Cardiac fibroblast (primary cell): Measurements from ENCODE around the gene ADCY5.

Experiments used
- DNase-seq, 2 donors: peaks; one replicate each; pipeline versions ENCODE4 v3.0.0 to v3.0.0-alpha.2; 2010; ENCODE audit warnings: low read depth in 2 of 2
- H3K4me3 ChIP-seq, 2 donors: replicated peaks in 1 of 2; 1 replicate in 1 of 2; 2 replicates in 1 of 2; pipeline ENCODE4 v1.5.1; 2011; ENCODE audit warnings: low read depth in 2 of 2, low read length in 2 of 2, mild to moderate bottlenecking in 2 of 2, moderate library complexity in 1 of 2
- TF ChIP-seq, protein P1 (sequence below): IDR thresholded peaks from one replicate; pipeline ENCODE4 v1.5.1; 2011; ENCODE audit warnings: low read depth, mild to moderate bottlenecking, low read length, inconsistent platforms

The ADCY5 gene

DNA sequence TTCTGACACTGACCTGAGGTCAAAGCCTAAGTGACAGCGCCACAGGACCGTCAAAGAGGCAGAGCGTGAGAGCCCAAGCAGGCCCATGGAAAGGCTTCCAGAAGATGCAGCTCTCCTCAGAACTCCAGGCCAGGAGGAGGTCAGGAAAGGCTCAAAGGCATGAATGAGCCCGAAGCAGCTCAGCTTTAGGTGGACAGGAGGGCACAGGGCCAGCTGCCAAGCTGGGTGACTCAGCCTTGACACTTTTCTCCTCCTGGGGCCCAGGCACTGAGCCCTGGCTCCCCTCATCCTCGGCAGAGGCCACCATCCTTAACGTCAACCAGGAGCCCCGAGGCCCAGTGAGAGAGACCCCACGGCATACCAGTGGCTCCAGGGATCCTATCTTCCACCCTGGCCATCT, 62.9 kb downstream of the ADCY5 start:
- no peak overlapping the region for H3K4me3 ChIP-seq
- peak; percentile 13 to 16 for DNase-seq
- TF ChIP-seq, protein P1, sequence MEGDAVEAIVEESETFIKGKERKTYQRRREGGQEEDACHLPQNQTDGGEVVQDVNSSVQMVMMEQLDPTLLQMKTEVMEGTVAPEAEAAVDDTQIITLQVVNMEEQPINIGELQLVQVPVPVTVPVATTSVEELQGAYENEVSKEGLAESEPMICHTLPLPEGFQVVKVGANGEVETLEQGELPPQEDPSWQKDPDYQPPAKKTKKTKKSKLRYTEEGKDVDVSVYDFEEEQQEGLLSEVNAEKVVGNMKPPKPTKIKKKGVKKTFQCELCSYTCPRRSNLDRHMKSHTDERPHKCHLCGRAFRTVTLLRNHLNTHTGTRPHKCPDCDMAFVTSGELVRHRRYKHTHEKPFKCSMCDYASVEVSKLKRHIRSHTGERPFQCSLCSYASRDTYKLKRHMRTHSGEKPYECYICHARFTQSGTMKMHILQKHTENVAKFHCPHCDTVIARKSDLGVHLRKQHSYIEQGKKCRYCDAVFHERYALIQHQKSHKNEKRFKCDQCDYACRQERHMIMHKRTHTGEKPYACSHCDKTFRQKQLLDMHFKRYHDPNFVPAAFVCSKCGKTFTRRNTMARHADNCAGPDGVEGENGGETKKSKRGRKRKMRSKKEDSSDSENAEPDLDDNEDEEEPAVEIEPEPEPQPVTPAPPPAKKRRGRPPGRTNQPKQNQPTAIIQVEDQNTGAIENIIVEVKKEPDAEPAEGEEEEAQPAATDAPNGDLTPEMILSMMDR: no peak

DNA sequence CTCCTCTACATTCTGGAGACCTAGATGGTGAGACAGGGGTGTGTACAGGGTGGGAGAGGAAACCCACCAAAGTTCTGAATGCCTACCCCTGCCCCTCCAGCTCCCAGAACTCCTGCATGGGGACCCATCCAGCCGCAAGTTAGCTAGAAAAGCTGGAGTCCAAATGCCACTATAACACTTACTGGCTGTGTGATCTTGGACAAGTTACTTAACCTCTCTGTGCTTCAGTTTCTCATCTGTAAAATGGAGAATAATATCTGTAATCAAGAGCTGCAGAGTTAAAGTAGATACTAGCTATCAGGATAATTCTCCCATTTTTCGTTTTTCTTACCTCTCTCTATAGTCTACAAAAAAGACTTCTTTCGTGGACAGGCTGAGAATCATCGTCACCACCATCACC, 63.4 kb downstream of the ADCY5 start:
- no peak overlapping the region for H3K4me3 ChIP-seq
- TF ChIP-seq, protein P1: no peak
- DNase-seq: no peak

DNA sequence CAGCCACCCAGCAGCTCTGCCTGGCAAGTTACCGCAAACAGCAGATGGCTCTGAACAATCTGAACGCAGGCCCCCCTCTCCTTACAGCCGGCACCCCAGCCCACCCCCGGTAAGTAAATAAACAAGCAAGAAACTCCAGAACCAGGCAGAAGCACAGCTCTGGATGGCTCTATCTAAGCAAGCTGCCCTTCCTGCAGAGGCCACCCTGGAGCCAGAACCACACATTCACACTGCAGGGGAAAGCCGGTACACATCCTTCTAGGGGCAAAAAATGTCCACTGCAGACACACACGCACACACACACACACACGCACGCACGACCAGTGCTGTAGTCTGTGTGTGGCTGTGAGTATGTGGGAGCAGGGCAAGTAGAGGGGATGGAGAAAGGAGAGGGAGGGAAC, 63.9 kb downstream of the ADCY5 start:
- TF ChIP-seq, protein P1: no peak
- no peak for DNase-seq
- H3K4me3 ChIP-seq: no peak overlapping the region

DNA sequence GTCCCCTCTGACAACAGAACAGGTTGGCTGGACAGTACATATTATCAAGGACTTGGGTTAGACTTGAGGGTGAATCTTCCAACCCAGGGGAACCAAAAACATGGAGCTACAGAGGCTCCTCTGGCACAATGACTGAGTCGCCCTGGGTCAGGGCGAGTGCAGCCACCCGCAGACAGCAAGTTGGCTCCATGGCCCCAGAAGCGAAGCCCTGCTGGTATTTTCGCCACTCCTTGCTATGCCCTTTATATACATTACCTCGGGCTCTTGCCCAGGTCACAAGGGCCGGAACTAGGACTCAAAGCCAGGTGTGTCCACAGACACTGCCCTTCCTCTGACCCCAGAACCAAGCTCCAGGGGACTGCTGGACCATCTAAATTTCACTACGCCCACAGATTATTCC, 64.6 kb downstream of the ADCY5 start:
- H3K4me3 ChIP-seq: no peak overlapping the region
- DNase-seq: no peak
- TF ChIP-seq, protein P1: no peak

DNA sequence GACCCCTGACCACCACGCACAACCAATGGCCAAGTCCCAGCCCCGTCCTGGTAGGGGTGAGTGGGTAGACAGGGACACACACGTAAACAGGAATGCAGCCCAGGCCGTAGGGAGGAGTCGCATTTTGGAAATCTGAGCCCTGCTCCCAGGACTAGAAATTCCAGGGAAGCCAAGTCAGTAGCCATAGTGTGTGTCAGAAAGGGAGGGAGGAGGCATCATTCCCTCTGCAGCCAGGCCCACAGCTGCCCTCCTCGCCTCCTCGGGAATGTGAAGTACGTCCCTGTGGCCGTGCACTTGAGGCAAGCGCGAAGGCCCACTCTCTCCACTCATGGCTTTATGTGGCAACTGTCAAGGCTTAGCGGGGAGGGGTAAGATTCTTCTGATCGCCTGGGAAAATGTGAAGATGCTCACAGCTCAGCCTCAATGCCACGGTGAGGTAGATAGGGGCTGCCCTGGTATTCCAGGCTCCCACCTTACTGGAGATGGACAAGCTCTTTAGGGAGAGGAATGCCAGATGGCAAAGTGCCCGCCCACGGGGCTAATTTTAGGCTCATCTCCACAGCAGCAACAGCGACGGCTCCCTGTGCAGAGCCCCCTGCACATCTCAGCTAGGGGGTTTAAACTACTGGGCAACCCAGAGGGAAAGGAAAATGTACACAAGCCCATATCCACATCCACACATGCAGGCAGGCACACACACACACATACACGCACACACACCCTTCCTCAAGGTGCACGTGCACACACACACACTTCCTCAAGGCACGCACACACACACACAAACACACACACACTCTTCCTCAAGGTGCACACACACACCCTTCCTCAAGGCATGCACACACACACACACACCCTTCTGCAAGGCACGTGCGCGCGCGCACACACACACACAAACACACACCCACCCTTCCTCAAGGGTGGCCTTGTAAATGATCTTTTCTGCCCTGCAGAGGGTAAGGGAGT, 65.5 kb downstream of the ADCY5 start:
- no peak for DNase-seq
- TF ChIP-seq, protein P1: no peak
- no peak overlapping the region for H3K4me3 ChIP-seq

DNA sequence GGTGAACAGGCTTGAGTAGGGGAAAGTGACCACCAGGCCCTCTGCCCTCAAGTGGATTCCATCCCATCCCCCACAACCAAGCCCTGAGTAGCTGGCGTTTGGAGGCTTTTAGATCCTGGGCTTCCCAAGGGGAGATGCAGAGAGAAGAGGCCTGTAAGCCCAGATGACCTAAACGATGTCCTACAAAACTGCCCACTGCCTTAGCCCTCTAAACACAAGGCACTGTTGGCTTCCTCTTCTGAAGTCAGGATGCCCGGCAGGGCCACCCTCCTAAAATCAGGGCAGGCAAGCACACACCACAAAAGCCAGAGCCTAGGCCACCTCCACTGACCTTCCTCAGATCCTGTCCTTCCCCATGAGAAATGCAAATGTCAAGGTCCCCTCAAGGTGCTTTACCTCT, 68.6 kb downstream of the ADCY5 start:
- H3K4me3 ChIP-seq: no peak overlapping the region
- DNase-seq: no peak
- TF ChIP-seq, protein P1: no peak
